Ishikawa (cell line): ENCODE measurements around the gene SUN1.

Experiments used
- CEBPB ChIP-seq: IDR thresholded peaks from 2 replicates; pipeline ENCODE4 v1.6.1; 2012
- CREB1 ChIP-seq: IDR thresholded peaks from 2 replicates; pipeline ENCODE4 v1.6.1; 2012; ENCODE audit warnings: low read depth
- EGR1 ChIP-seq: IDR thresholded peaks from 2 replicates; pipeline ENCODE4 v1.6.1; 2012
- EP300 ChIP-seq: IDR thresholded peaks from 2 replicates; pipeline ENCODE4 v1.6.1; 2012; ENCODE audit warnings: borderline replicate concordance
- FOXM1 ChIP-seq: IDR thresholded peaks from 2 replicates; pipeline ENCODE4 v1.6.1; 2012; ENCODE audit warnings: low read depth, borderline replicate concordance
- MAX ChIP-seq: IDR thresholded peaks from 2 replicates; pipeline ENCODE4 v1.6.1; 2012
- NFIC ChIP-seq: IDR thresholded peaks from 2 replicates; pipeline ENCODE4 v1.6.1; 2012
- RAD21 ChIP-seq: IDR thresholded peaks from 2 replicates; pipeline ENCODE4 v1.6.1; 2012; ENCODE audit warnings: low read depth
- REST ChIP-seq: IDR thresholded peaks from 2 replicates; pipeline ENCODE4 v1.6.1; 2012; ENCODE audit warnings: low read depth, mild to moderate bottlenecking
- TAF1 ChIP-seq: IDR thresholded peaks from 2 replicates; pipeline ENCODE4 v1.6.1; 2012; ENCODE audit warnings: low read depth, mild to moderate bottlenecking
- TCF12 ChIP-seq: IDR thresholded peaks from 2 replicates; pipeline ENCODE4 v1.6.1; 2012; ENCODE audit warnings: low read depth
- TEAD4 ChIP-seq: IDR thresholded peaks from 2 replicates; pipeline ENCODE4 v1.6.1; 2012
- USF1 ChIP-seq: IDR thresholded peaks from 2 replicates; pipeline ENCODE4 v1.6.1; 2012
- YY1 ChIP-seq: IDR thresholded peaks from 2 replicates; pipeline ENCODE4 v1.6.1; 2012; ENCODE audit warnings: low read depth
- ZBTB7A ChIP-seq: IDR thresholded peaks from 2 replicates; pipeline ENCODE4 v1.6.1; 2012; ENCODE audit warnings: low read depth

Gene SUN1

GRCh38 chr7:895451-896052 lies 63.3 kb downstream of the SUN1 start:
- TF ChIP-seq EP300 (no peak), NFIC (no peak), FOXM1 (no peak), YY1 (no peak), CEBPB (no peak)

GRCh38 chr7:896346-897075 lies 64.2 kb downstream of the SUN1 start:
- TF ChIP-seq EP300 = no peak
- peak; percentile 68 for TF ChIP-seq REST
- no peak for TF ChIP-seq USF1
- no peak for TF ChIP-seq ZBTB7A
- TF ChIP-seq CREB1 = no peak

GRCh38 chr7:897086-897485 lies 64.8 kb downstream of the SUN1 start:
- TF ChIP-seq CREB1 (no peak), USF1 (no peak), EGR1 (no peak), ZBTB7A (no peak), TCF12 (no peak), FOXM1 (no peak), EP300 (no peak), CEBPB (no peak), TAF1 (no peak), MAX (no peak), RAD21 (no peak), REST (no peak), TEAD4 (no peak)

- no peak for TF ChIP-seq TAF1
- peak; percentile 45; the same call in 1 of the 2 replicates for TF ChIP-seq USF1
- TF ChIP-seq NFIC = peak; percentile 43
Measured at GRCh38 chr7:897771-898376, 65.6 kb downstream of the SUN1 start.

GRCh38 chr7:898460-898854 lies 66.2 kb downstream of the SUN1 start:
- TF ChIP-seq MAX (no peak), FOXM1 (no peak), USF1 (no peak), TEAD4 (no peak), CREB1 (no peak), ZBTB7A (no peak), TAF1 (no peak), CEBPB (no peak), RAD21 (no peak), REST (no peak)
